Measurements from ENCODE around the gene COL23A1. TPM values are rescaled to one million over a fixed set of nuclear protein-coding genes. Genes with fewer than 3 reads are reported as not detected.

The COL23A1 gene
- total RNA-seq, 1 donor from 2014 or later: 4.3 TPM

DNA sequence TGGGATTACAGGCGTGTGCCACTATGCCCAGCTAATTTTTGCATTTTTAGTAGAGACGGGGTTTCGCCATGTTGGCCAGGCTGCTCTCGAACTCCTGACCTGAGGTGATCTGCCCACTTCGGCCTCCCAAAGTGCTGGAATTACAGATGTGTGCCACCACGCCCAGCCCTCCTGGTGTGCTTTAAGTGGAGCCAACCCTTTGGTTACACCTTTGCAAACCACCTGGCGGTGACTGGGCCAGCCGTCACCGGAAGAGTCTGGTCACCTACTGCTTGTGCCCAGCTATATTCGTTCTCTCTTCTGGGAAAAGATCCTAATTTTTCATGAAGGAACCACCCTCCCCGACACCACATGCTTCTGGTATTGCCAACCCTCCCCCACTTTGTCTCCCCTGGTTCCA is 35.9 kb downstream of the COL23A1 start:
- Histone ChIP-seq H3K9me3 (no peaks in the 10 kb centered on the region), H3K27me3 (no peaks in the 10 kb centered on the region), H3K36me3 (no peaks in the 10 kb centered on the region), H3K27ac (no peak overlapping the region), H3K4me1 (no peaks in the 10 kb centered on the region), H3K4me3 (no peak overlapping the region)
- intact Hi-C loops (cut with DNase I): loop anchor here (5.0 kb wide), 2 partner anchors 87 to 272 kb away; no protein-coding TSS in a partner anchor
- DNase-seq (ENCODE audit: low spot score in 2 of 2): no peak
- TF ChIP-seq CTCF (IDR thresholded peaks at IDR 0.05): no peak

GRCh38 chr5:178553517-178553916 is 36.7 kb downstream of the COL23A1 start:
- intact Hi-C loops (cut with DNase I): loop anchor here (5.0 kb wide), 2 partner anchors 86 to 271 kb away; no protein-coding TSS in a partner anchor
- Histone ChIP-seq H3K36me3 (no peaks in the 10 kb centered on the region), H3K27me3 (no peaks in the 10 kb centered on the region), H3K27ac (no peak overlapping the region), H3K9me3 (no peaks in the 10 kb centered on the region), H3K4me1 (no peaks in the 10 kb centered on the region), H3K4me3 (no peak overlapping the region)
- TF ChIP-seq CTCF (IDR thresholded peaks at IDR 0.05): no peak
- no peak for DNase-seq (ENCODE audit: low spot score in 2 of 2)

DNA sequence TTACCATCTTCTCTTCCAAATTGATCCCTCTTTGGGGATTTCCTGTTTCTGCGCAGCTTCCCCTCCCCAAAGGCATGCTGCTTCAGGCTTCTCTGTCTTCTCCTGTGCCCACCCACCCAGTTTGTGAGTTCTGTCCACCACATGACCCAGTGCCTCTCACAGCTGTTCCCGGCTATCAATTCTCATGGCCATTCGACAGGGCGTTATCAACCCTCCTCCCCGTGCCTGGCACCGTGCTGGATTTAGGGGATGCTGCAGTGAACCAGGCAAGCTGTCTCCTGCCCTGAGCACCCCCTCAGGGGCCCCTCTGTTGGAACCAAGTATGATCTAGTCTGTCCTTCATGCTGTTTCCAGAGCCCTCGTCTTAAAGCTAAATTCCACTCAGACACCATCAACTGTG is 38.7 kb downstream of the COL23A1 start:
- H3K36me3 ChIP-seq: no peaks in the 10 kb centered on the region
- H3K27me3 ChIP-seq: no peaks in the 10 kb centered on the region
- TF ChIP-seq CTCF (IDR thresholded peaks at IDR 0.05): no peak
- H3K27ac ChIP-seq: no peak overlapping the region
- no peaks in the 10 kb centered on the region for H3K9me3 ChIP-seq
- no peak overlapping the region for H3K4me3 ChIP-seq
- no peak for DNase-seq (ENCODE audit: low spot score in 2 of 2)
- no peaks in the 10 kb centered on the region for H3K4me1 ChIP-seq
- intact Hi-C loops (cut with DNase I): loop anchor here (5.0 kb wide), 2 partner anchors 84 to 269 kb away; no protein-coding TSS in a partner anchor

DNA sequence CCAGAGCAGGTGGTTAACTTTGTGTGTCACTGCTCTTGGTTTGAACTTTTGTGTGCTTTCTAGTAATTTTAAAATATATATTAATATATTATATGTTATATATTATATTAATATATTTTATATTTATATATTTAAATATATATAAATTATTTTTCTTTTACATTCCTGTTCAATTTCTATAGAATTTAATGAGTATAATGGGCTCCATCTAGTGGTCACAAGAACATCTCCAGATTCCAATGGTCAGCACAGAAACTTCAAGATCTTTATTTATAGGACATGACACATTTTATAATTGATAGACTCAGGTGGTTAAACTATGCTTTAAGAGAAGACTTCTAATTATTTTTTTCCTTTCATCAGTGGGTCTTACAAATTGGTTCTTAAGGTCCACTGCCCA is 39.1 kb downstream of the COL23A1 start:
- Histone ChIP-seq H3K9me3 (no peaks in the 10 kb centered on the region), H3K27me3 (no peaks in the 10 kb centered on the region), H3K27ac (no peak overlapping the region), H3K4me1 (no peaks in the 10 kb centered on the region), H3K4me3 (no peak overlapping the region), H3K36me3 (no peaks in the 10 kb centered on the region)
- intact Hi-C loops (cut with DNase I): loop anchor here (5.0 kb wide), 2 partner anchors 84 to 269 kb away; no protein-coding TSS in a partner anchor
- peak in 2 of 3 experiments; percentile 39 to 50 for TF ChIP-seq CTCF (IDR thresholded peaks at IDR 0.05)
- DNase-seq (ENCODE audit: low spot score in 2 of 2): no peak

- Histone ChIP-seq H3K9me3 (no peaks in the 10 kb centered on the region), H3K4me3 (no peak overlapping the region)
Observed at GRCh38 chr5:178548746-178549145, 41.4 kb downstream of the COL23A1 start.

More at GRCh38 chr5:178548746-178549145, 41.4 kb downstream of the COL23A1 start:
- DNase-seq (ENCODE audit: low spot score in 2 of 2): no peak
- Histone ChIP-seq H3K4me1 (no peaks in the 10 kb centered on the region), H3K27me3 (no peaks in the 10 kb centered on the region), H3K36me3 (no peaks in the 10 kb centered on the region), H3K27ac (no peak overlapping the region)
- no peak for TF ChIP-seq CTCF (IDR thresholded peaks at IDR 0.05)
- intact Hi-C loops (cut with DNase I): no loop called here

Data from ascending aorta (tissue), 2 donors.